NCI-H187 treated with DMSO at 0.1 percent for 48 hours (cell line): ENCODE results near the gene ANKRD10.
A peak's percentile ranks its signal among the peaks of the same experiment; 100 is the strongest.

Experiments used
- DNase-seq: peaks from one replicate; lab custom pipeline; 2025; lab: John Stamatoyannopoulos, UW

The ANKRD10 gene

GRCh38 chr13:110885966-110886869, 28.7 kb downstream of the ANKRD10 start:
- DNase-seq: no peak

DNA sequence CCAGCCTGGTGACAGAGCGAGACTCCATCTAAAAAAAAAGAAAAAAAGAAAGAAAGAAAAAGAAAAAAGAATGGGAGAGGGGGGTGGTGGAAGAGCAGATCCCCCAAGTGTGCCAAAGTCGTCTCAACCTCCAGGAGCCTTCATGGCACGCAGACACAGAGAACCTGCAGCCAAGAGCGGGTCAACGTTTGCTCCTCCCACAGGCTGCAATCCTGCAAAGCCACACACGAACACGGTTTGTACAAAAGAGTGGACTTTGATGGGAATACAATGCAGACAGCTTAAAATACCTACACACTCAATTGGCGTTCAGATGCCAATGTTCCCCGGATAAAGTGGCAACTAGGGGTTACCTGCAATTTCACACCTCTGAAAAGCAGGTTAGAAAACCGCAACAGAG, 29.4 kb downstream of the ANKRD10 start:
- no peak for DNase-seq

DNA sequence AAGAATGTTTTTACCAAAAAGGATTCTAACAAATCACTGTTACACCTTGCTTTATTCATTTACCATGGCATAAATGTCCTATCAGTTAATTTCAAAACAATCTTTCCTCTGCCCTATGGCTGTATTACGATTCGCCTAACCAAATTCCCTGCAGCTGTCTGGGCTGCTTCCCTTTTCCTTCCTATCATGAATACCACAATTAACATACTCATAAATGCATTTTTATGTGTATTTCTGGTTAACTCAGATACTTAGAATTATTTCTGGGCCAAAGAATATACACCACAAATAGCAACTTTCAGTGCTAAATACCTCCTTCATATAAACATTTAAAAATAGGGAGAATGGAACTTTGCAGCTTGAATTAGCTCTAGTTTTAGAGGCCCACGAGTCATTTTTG, 30.4 kb downstream of the ANKRD10 start:
- DNase-seq: no peak

GRCh38 chr13:110883542-110883941, 31.3 kb downstream of the ANKRD10 start:
- no peak for DNase-seq

DNA sequence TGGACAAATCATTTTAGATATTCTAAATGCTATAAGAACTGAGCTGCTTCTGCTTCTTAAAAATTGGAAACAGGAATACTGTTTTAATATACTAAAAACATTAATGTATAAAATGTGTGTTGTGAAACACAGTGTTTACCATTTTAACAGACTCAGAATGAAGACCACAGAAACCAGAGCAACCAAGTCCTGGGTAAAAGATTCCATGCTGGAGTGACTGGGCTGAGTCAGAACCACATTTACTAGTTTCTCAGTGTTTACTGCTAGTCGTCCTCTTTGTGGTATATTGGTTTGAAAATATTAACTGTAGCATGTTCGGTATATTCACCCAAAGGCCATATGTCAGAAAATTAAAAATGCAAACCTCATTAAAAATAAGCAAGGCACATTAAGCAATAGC, 31.9 kb downstream of the ANKRD10 start:
- DNase-seq: no peak

- DNase-seq: no peak
Measured at GRCh38 chr13:110881839-110882627, 32.8 kb downstream of the ANKRD10 start.

GRCh38 chr13:110880627-110881026, 34.2 kb downstream of the ANKRD10 start:
- no peak for DNase-seq

GRCh38 chr13:110879482-110879881, 35.4 kb downstream of the ANKRD10 start:
- no peak for DNase-seq

GRCh38 chr13:110877737-110878258, 37.1 kb downstream of the ANKRD10 start:
- no peak for DNase-seq

DNA sequence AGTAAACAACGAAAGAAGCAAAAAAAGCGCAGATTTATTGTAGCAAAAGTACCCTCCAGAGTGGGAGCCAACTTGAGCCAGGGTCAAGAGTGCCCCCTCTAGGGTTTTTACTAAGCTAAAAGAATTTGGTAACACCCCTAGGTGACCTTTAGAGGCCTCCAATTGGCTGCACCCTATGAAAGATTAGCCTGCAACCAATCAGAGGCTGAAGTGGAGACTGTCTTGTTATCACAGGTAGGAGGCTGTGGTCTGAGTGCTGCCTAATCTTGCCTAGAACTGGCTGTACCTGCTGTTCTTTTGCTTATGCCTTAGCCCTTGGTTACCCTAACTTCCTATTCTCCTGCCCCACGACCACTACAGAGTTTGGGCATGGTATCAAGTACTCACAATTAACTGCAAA, 38.3 kb downstream of the ANKRD10 start:
- no peak for DNase-seq

GRCh38 chr13:110875241-110875640, 39.6 kb downstream of the ANKRD10 start:
- DNase-seq: no peak

- DNase-seq: peak; percentile 57
Measured at GRCh38 chr13:110874508-110874960, 40.3 kb downstream of the ANKRD10 start.

DNA sequence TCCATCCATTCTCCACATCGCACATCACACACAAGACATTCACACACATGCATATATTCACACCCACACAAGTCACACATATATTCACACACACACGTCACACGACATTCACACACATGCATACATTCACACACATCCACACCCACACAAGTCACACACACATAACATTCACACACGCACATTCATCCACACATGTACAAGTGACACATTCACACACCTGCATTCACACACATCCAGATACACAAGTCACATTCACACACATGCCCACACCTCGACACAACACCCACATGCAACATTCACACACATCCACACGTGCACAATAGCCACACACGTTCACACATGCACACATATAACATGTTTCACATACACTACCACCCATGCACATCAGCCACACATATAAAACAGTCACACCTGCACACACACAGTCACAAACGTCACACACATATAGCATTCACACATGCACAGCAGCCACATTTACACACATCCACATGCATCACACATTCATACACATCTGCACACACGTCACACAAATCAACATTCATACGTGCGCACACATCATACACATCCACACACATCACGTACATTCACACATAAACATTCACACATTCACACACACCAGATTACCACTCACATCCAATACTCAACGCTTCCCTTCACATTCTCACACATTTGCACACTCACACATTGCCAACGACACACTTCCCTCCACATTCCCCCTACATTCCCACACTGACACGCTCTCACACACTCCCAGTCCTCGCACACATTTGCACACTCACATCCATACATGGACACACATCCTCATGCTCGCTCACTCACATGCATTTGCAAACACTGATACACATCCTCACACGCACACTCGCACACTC, 41.0 kb downstream of the ANKRD10 start:
- no peak for DNase-seq

DNA sequence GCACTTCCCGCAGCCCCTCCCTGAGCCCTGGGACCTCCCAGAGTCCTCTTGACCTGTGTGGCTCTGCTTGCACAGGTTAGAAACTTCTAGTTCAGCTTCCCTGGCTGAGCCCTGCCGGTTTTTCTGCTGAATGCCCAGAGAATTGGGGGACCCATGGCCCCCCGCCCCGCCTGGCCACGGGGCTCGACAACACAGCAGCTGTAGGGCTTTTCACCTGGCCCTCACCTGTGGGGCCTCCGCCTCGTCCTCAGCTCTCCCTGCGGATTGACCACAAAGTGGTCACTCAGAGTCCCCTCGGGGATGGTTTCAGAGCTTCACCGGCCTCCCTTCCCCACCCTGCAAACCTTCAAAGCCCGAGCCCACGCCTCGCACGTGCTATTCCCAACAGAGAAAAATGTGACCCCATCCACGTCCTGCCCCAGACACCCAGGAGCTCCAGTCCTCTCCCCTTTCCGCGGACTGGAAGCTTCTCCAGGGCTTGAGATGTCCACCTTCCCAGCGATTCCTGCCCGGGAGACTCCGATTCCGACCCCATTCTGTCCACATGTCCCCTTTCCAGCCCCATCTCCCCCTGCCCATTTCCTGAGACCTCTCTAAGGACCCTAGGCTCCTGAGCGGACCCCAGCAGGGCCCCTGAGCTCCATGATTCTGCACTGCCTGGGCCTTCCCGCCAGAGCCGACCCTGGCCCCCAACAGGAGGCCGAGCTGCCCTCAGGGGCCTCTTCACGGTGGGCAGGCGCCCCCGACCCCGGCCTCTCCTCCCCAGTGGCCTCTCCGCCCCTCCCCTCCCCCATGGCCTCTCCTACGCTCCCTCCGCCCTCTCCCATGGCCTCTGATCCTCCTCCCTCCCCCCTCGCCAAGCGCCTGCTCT, 41.9 kb downstream of the ANKRD10 start:
- no peak for DNase-seq

DNA sequence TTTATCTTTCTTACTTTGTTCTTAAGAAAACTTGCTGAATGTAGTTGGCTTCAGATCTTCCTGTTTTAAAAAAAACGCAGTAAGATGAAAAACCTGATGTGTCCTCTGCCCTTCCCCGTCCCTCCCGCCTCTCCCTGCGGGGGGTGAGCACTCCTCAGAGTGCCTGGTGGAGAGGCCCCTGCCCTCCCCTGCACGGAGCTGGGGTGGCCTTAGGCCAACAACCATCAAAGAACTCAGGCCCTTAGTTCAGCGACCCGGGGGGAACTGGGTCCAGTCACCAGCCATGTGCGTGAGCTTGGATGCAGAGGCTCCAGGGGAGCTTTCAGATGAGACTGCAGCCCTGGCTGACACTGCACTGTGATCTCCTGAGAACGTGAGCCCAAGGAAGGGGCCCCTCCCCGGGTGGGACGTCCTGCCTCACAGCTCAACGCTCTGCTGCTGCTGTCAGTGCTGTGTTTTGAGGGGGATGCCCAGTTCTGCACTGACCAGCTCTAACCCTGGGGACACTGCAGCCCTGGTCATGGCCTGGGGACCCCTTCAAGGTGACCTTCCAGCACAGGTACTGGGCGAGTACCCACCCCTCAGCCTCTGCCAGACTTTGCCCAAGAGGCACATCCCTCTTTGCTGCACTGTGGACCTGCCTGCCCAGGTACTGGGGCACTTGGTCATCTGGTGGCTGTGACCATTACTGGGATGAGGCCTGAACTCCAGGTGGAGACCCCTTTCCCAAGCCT, 42.7 kb downstream of the ANKRD10 start:
- no peak for DNase-seq

- no peak for DNase-seq
Measured at GRCh38 chr13:110869805-110870706, 44.8 kb downstream of the ANKRD10 start.

GRCh38 chr13:110869231-110869804, 45.6 kb downstream of the ANKRD10 start:
- DNase-seq: no peak

GRCh38 chr13:110868720-110869119, 46.1 kb downstream of the ANKRD10 start:
- DNase-seq: no peak

DNA sequence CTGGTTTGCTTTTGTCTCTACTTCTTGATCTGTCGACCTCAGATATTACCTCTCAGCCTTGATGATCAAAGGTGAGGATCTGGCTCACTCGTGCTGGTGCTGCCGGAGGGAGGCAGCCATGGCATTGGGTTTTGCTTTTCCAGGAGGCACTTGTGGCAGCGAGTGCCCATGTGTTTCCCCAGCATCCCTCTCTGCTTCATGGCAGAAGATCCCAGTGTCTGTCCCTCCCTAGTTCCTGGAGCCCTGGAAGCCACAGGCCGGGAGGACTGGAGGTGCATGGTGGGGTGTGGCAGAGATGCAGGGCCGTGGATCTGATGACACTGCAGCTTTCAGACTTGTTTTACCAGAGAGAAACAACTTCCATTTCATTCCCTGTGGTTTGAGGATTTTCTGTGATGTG, 47.5 kb downstream of the ANKRD10 start:
- DNase-seq: no peak
